SW 1271 (cell line): ENCODE results near the gene ADCY2.
A peak's percentile ranks its signal among the peaks of the same experiment; 100 is the strongest.

Source experiments
- DNase-seq, 2 experiments: peaks; one replicate each; lab custom pipeline; 2025; lab: John Stamatoyannopoulos, UW

The ADCY2 gene

GRCh38 chr5:7395947-7396712 is at the start of gene ADCY2:
ADCY2 (plus strand) TSS chr5:7396138; CDS start chr5:7396297, 159 bp downstream.
- DNase-seq, result no peak

DNA sequence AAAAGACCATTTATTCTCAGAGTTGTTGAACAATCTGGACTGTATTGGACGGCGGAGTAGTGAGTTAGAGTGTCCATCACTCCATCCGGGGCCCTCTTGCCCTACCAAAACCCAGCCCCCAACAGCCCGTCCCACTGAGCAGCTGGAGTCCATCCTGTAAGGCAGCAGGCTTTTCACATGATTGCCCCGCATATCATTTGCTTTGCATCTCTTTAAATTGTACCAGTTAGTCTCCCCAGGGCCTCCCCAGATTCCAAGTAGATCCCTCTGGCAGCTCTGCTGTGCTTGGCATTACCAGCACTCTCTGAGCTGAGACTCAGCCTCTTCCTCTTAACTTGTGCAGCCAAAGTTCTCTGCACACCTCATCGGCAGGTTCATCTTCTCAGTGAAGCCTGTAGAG is 48.6 kb upstream of the ADCY2 start:
- DNase-seq, result no peak

DNA sequence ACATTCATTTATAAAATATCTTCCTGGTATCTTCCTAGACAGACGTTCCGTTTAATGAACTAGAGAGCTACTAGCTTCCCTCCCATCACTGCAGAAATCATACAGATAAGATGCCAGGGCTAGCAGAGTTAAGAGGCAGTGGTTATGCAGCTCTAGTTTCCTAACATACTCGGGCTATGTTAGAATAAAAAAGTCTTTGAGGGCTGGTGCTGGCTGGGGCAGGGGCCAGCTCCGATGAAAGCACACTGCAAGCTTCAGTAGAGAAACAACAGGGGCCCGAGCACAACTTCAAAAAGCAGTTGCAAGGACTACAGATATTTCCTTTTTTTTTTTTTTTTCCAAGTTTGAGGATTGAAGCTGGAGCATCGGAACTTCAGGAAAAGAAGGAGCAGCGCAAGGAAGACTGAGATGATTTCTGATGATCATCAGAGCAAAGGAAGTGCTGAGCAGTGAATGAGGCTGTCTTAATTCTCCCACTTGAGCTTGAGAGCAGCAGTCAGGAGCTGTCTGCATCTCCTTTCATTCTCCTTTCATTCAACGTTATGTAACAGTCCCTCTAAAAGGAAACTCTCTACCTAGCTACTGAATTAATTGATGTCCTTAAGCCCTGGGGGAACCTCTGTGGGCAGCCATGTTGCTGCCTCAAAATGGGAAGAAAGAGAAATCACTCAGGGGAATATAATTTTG is 47.6 kb upstream of the ADCY2 start:
- no peak for DNase-seq

- no peak for DNase-seq
Observed at GRCh38 chr5:7361593-7361992, 34.3 kb upstream of the ADCY2 start.

GRCh38 chr5:7363067-7363677 is 32.8 kb upstream of the ADCY2 start:
- no peak for DNase-seq

- no peak for DNase-seq
Observed at GRCh38 chr5:7364226-7364875, 31.6 kb upstream of the ADCY2 start.

DNA sequence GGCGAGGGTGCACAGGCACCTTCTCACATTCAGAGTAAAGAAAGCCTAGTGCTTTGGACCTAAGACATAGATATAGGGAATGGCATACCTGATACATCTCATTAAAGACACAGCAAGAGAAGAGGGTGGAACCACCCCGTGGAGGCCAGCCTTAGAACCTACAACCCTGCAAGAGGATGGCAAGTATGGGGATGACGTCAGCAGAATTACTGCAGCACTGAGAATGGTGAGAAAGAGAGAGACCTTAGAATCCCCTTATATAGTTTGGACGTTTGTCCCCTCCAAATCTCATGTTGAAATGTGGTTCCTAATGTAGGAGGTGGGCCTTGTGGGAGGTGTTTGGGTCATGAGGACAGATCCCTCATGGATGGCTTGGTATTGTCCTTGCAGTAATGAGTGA is 28.2 kb upstream of the ADCY2 start:
- DNase-seq, result no peak

GRCh38 chr5:7372399-7372798 is 23.5 kb upstream of the ADCY2 start:
- DNase-seq, result no peak

DNA sequence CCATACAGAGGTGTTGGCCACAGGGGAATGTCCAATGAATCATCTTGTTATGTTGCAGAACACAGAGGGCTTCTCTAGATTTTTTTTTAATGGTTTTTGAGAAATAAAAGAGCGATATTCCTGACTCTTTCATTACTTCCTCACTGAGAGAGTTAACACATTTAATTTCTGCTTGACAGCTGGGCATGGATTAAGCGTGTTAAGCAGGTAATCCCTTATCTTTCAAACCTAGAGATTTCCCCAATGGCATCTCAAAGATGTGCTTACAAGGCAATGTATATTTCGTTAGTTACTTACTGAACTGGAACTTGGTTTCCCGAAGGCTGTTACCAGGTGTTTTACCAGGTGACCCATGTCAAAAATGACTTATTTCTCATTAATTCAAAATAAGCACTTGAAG is 21.8 kb upstream of the ADCY2 start:
- no peak for DNase-seq

DNA sequence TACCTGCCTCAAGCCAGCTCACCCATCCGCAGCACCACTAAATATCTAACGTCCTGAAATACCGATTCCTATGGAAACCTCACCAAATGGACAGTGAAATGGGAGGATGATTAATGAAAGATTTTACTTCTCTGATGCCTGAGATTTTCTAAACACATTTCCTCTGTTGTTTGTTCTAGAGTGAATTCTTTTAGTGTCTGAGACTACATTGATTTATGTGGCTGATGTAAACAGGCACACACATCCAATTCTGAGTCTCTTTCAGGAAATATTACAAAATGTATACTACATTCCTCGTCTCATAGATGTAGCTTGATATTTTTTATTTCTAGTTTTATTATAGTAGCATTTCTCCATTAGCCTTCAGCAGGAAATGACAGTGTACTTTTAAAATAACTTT is 20.5 kb upstream of the ADCY2 start:
- no peak for DNase-seq

GRCh38 chr5:7376871-7377270 is 19.1 kb upstream of the ADCY2 start:
- DNase-seq, result no peak

DNA sequence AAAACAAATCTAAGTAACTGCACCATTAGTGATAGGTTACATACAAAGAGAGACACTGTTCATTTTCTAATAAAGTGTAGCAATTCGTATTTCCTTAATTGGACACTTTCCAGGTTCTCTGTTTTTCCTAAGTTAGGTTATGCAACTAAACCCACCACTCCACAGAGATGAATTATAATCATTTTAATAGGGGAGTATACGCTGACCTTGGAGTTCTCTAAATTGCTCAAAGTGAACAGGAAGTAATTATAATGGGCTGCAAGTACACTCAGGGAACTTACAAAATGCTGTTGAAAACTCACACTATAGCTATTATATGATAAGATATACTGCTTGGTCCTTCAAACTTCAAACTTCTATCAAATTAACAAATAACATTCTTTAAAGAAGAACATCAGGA is 18.2 kb upstream of the ADCY2 start:
- no peak for DNase-seq

DNA sequence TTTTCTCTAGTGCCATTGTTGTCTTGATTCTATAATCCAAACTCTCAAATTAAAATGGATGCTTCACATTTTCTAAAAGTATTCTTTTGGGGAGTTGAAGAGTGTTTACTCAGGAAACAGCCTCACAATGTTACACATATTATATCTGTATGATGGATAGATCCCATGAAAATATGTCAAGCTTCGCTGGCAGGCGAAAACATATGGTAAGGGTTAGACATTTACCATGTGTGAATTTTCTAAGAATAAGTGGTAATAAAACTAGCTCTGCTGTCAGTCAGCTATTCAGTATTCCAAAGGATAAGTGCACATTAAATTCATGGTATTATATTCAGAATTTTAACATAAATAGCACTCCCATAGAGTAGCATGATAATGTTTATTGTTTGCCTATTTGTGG is 13.3 kb upstream of the ADCY2 start:
- DNase-seq, result no peak

DNA sequence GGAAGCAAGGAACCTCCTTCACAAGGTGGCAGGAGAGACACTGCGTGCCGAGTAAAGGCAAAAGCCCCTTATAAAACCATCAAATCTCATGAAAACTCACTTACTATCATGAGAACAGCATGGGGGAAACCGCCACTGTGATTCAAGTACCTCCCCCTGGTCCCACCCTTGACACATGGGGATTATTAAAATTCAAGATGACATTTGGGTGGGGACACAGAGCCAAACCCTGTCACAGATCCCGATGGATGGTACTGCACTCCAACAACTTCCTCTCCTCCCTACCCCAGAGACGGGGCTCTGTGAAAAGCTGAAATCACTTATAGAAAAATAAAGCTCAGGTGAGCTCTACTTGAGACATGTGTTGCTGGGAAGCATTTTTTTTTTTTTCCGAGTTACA is 10.3 kb upstream of the ADCY2 start:
- no peak for DNase-seq

GRCh38 chr5:7388553-7388952 is 7.4 kb upstream of the ADCY2 start:
- no peak for DNase-seq

GRCh38 chr5:7391215-7391614 is 4.7 kb upstream of the ADCY2 start:
- DNase-seq, result no peak

DNA sequence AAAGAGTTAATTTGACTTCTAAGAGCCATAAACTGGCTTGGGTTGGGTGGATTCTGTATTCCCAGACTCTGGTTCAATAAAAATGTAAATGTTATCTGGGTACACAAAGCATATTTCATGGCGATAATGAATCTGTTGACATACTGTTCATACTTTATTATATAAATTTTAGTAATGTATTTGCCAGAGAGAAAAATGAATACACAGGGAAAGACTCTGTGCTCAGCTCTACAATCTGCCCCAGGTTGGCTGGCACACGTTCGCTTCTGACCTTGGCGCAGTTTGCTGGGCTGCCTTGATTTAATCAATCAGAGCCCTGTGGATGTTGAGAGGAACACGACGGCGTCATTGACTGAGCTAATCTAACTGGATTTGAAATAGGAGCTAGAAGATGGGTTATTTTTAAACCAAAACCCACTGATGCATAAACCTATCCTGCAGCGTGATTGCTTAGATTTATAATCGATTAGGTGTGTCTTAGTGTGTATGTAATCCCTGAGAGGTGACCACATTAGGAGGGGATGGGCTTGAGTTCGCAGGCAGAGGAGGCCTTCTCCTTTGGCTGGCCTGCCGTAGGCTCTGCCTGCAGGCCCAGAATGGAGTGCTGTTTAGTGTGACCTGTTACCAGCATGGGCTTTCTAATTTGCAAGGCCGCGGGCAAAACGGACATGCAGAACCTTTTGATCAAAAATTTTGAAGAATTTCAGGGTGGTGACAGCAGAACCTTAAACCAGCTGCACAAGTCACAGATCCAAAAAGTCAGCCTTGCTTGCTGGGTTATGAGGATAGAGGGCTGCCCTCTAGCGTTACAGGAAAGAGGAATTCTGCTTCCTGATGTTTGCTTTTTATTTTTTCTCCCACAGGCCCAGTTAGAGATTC is 3.9 kb upstream of the ADCY2 start:
- peak in 1 of 2 experiments; percentile 6 for DNase-seq

DNA sequence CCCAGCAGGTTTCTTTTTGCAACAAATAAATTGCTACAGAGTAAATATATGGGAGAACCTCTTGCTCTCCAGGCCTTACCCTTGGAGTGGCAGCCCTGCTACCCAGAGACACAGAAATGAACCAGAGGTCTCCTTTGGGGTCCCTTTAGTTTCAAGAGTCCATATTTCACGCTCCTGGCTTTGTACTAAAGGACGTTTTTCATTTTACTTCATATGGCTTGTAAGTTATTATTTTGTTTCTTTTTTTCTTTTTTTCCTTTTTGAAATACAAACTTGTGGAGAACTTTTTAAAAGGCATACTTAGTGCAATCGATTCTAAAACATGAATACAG is 3.3 kb upstream of the ADCY2 start:
- no peak for DNase-seq

DNA sequence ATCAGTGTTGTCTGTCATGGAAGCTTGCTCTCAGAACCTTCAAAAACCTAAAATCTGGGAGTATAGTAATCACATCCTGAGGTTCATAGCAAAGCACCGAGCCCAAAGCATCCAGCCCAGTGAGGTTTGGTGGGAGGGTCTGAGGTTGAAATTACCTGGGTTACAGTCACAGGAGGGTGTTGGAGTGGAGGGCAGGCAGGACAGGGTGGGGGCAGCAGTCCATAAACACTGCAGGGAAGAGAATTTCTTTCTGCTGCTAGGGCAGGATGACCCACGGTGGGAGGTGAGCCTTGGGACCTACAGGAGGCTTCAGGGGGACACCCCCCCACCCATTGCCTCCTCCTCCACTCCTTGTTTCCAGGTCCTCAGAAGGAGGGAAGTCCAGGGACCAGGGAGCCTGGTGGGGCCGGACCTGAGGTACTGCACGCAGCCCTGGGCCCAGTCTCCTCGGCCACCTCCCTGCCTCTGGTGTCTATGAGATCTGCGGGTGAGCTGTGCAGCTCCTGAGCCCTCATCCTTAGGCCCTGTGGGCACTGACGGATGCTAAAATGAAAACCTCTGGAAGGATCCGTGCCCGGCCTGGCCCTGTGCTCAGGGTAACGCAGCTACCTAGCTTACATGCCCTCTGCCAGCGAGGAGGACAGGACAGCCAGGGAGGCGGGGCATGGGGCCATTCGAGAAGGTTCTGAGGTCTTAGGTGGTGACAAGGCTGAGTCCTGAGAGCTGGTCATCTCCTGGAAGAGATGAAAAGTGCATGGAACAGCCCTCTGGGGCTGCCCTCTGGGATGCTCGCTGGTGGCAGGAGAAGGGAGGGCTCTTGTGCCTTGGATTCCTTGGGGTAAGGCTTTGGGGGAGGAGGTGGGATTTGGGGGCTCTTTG is 1.8 kb upstream of the ADCY2 start:
- no peak for DNase-seq

- no peak for DNase-seq
Observed at GRCh38 chr5:7394889-7395431, 978 bp upstream of the ADCY2 start.
